SK-N-SH (cell line): Measurements from ENCODE around the gene GAPVD1.

ENCODE experiments used
- EZH2phosphoT487 ChIP-seq: fragments of 200-600 bp; sonication (generic); IDR thresholded peaks from 2 replicates; pipeline ENCODE4 v1.6.1; 2017; ENCODE audit warnings: low read depth, mixed run types, mild to moderate bottlenecking, antibody characterized with exemption, moderate library complexity, borderline replicate concordance
- MXI1 ChIP-seq: IDR thresholded peaks from 2 replicates; pipeline ENCODE4 v1.6.1; 2012; ENCODE audit warnings: mild to moderate bottlenecking, low read depth, low read length, improper control_type of control experiment
- TAF1 ChIP-seq: IDR thresholded peaks from 2 replicates; pipeline ENCODE4 v1.6.1; 2012; ENCODE audit warnings: low read depth, mild to moderate bottlenecking, low read length, moderate library complexity, borderline replicate concordance
- TF ChIP-seq, protein P1 (sequence below): fragments of 200-600 bp; sonication (generic); IDR thresholded peaks from 2 replicates; pipeline ENCODE4 v1.6.1; 2017; ENCODE audit warnings: antibody characterized with exemption, mild to moderate bottlenecking, moderate library complexity
- TF ChIP-seq, protein P2 (sequence below): fragments of 150-350 bp; IDR thresholded peaks from 2 replicates; pipeline ENCODE4 v1.6.1; 2017; ENCODE audit warnings: antibody characterized with exemption, low read length, low read depth, borderline replicate concordance

DNA sequence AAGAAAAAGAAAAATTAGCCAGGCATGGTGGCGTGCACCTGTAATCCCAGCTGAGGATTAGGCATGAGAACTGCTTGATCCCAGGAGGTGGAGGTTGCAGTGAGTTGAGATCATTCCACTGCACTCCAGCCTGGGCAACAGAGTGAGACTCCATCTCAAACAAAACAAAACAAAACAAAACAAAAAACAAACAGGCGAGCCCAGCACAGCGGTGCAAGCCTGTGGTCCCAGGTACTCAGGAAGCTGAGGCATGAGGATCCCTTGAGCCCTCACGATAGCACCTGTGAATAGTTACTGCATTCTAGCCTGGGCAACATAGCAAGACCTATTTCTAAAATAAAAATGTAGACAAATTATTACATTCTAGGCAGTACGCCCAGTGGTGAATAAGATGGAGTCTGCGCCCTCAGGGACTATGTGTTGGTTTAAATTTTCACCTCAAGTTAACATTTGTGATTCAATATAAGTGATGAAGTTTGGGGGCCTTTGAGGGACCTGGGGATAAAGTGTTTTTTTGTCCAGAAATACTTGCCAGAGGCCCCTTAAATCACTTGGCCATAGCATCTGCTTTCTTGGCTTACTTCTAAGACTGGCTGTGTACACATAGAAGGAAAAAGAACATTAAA is 3.4 kb upstream of the GAPVD1 start:
- TF ChIP-seq, protein P1, sequence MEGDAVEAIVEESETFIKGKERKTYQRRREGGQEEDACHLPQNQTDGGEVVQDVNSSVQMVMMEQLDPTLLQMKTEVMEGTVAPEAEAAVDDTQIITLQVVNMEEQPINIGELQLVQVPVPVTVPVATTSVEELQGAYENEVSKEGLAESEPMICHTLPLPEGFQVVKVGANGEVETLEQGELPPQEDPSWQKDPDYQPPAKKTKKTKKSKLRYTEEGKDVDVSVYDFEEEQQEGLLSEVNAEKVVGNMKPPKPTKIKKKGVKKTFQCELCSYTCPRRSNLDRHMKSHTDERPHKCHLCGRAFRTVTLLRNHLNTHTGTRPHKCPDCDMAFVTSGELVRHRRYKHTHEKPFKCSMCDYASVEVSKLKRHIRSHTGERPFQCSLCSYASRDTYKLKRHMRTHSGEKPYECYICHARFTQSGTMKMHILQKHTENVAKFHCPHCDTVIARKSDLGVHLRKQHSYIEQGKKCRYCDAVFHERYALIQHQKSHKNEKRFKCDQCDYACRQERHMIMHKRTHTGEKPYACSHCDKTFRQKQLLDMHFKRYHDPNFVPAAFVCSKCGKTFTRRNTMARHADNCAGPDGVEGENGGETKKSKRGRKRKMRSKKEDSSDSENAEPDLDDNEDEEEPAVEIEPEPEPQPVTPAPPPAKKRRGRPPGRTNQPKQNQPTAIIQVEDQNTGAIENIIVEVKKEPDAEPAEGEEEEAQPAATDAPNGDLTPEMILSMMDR = no peak
- TF ChIP-seq EZH2phosphoT487 (no peak), TAF1 (no peak), MXI1 (no peak)
- TF ChIP-seq, protein P2, sequence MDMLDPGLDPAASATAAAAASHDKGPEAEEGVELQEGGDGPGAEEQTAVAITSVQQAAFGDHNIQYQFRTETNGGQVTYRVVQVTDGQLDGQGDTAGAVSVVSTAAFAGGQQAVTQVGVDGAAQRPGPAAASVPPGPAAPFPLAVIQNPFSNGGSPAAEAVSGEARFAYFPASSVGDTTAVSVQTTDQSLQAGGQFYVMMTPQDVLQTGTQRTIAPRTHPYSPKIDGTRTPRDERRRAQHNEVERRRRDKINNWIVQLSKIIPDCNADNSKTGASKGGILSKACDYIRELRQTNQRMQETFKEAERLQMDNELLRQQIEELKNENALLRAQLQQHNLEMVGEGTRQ = no peak
